D721Med (cell line): ENCODE results near the gene ZNF710.
"Not testable (repeated sequence)": the region's sequence is repeated elsewhere in the genome, so short reads cannot be mapped to it uniquely, and the experiment has no call there.

Source experiments
- DNase-seq: peaks from one replicate; pipeline ENCODE4 v3.0.0; 2011; ENCODE audit warnings: low spot score; ENCODE audit not compliant: insufficient read length
- FAIRE-seq: peaks from 2 replicates; lab custom pipeline; 2011; peaks lifted over from hg19 to GRCh38; lab: Jason Lieb, UNC
- TF ChIP-seq, protein P1 (sequence below): IDR thresholded peaks from 2 replicates; pipeline ENCODE4 v1.5.1; 2012; ENCODE audit warnings: mild to moderate bottlenecking, control low read depth; ENCODE audit not compliant: insufficient read depth; ENCODE audit errors: missing control alignments

The ZNF710 gene

DNA sequence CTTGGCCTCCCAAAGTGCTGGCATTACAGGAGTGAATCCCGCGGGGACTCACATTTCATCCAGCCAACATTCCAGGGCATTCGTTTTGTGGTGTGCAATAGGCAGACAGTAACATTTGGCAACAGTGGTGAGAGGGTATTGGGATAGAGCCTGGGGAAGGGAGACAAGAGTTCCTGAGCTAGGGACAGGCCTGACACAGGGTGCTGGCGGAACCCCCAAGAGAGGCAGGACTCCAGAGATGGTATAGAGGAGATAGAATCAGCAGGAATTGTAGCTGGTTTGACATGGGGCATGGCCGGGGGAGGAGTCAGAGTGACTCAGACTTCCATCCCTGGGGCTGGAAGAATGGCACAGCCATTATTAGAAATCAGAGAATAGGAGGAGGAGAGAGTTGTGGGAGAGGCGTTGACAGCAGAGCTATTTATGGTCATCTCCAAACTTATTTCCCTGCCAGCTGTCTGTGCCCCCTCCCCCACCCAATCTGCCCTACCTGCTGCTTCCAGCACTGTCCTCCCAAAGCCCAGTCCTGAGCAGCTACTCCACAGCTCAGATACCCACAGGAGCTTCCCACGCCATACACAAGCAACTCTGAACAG is 105.5 kb downstream of the ZNF710 start:
- no peak for DNase-seq
- TF ChIP-seq, protein P1, sequence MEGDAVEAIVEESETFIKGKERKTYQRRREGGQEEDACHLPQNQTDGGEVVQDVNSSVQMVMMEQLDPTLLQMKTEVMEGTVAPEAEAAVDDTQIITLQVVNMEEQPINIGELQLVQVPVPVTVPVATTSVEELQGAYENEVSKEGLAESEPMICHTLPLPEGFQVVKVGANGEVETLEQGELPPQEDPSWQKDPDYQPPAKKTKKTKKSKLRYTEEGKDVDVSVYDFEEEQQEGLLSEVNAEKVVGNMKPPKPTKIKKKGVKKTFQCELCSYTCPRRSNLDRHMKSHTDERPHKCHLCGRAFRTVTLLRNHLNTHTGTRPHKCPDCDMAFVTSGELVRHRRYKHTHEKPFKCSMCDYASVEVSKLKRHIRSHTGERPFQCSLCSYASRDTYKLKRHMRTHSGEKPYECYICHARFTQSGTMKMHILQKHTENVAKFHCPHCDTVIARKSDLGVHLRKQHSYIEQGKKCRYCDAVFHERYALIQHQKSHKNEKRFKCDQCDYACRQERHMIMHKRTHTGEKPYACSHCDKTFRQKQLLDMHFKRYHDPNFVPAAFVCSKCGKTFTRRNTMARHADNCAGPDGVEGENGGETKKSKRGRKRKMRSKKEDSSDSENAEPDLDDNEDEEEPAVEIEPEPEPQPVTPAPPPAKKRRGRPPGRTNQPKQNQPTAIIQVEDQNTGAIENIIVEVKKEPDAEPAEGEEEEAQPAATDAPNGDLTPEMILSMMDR: no peak
- no peak for FAIRE-seq

DNA sequence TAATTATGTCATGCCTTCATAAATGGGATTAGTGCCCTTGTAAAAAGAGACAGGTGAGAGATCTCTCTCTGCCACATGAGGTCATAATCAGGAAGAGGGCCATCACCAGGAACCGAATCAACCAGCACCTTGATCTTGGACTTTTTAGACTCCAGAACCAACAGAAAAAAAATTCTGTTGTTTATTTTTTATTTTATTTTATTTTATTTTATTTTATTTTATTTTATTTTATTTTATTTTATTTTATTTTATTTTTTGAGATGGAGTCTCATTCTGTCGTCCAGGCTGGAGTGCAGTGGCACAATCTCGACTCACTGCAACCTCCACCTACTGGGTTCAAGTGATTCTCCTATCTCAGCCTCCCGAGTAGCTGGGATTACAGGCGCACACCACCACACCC is 106.9 kb downstream of the ZNF710 start:
- not testable (repeated sequence) for DNase-seq, FAIRE-seq

DNA sequence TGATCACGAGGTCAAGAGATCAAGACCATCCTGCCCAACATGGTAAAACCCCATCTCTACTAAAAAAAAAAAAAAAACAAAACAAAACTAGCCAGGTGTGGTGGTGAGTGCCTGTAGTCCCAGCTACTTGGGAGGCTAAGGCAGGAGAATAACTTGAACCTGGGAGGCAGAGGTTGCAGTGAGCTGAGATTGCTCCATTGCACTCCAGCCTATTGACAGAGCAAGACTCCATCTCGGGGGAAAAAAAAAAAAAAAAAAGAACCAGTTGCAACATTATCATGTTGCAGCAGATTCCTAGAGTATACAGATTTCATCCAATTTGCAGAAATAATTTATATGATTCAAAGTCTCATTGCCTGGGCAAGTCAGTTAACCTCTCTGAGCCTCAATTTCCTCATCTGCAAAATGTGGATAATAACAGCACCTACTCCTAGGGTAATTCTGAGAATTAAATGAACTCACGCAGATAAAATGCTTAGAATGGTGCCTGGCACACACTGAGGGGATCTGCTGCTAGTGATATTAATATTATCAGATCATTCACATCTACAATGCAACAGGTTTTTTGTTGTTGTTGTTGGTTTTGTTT is 108.1 kb downstream of the ZNF710 start:
- not testable (repeated sequence) for FAIRE-seq, DNase-seq

DNA sequence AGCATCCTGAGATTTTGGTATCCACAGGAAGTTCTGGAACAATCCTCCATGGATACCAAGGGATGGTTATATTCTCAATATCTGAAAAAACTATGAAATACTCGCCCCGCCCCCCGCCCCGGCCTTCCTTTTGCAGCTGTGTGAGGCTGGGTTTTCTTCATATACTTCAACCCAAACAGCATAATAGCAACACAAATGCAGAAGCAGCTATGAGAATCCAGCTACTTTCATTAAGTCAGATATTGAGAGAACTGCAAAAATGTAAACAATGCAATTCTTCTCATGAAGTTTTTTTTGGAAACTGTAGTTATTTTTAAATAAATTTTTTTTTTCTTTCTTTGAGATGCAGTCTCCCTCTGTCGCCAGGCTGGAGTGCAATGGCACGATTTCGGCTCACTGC is 112.0 kb downstream of the ZNF710 start:
- FAIRE-seq (no peak), DNase-seq (no peak)
- TF ChIP-seq, protein P1: no peak

DNA sequence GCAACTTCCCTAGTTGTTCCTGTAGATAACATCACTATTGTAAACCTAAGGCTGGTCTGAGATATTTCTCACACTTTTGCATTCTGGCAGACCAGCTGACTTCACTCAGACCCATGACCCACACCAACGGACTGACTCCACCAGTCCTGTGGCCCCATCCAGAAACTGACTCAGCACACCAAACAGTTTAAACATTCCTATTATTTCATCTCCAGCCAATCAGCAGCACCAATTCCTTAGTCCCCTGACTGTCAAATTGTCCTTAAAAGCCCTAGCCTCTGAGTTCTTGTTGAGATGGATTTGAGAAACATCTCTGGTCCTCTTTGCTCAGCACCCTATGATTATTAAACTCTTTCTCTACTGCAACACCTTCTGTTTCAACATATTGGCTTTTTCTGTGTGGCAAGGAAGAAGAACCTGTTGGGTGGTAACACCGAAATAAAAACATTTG is 113.4 kb downstream of the ZNF710 start:
- no peak for FAIRE-seq
- TF ChIP-seq, protein P1: no peak
- no peak for DNase-seq

DNA sequence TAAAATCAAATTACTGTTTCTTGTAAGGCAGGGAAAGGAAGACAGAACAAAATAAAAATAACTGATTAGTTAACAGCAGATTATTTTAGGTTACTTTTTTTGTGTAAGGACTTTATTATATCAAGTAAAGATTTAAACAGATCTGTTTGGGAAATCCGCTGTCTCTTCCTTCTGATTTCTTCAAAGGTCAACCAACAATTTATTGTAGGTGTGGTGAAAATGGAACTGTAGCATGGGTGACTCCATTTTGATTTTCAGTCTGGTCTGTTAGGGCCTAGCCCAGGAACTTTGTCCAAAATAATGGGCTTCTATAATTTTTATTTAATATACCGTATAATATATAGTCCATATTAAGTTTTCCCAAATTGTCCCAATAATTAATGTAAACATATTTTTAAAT is 114.7 kb downstream of the ZNF710 start:
- FAIRE-seq: no peak

DNA sequence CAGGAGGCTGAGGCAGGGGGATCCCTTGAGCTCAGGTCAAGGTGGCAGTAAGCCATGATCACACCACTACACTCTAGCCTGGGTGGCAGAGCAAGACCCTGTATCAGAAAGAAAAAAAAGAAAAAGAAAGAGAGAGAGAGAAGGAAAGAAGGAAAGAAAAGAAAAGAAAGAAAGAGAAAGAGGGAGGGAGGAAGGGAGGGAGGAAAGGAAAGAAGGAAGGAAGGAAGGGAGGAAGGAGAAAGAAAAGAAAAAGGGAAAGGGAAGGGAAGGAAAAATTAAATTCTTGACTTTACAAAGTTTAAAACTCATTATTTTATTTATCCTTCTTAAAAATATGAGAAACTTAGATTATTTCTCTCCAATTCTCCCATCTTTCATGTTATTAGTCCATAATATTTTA is 118.2 kb downstream of the ZNF710 start:
- no peak for DNase-seq
- no peak for FAIRE-seq

More for the DNA sequence above, 114.7 kb downstream of the ZNF710 start:
- TF ChIP-seq, protein P1: no peak
- no peak for DNase-seq

DNA sequence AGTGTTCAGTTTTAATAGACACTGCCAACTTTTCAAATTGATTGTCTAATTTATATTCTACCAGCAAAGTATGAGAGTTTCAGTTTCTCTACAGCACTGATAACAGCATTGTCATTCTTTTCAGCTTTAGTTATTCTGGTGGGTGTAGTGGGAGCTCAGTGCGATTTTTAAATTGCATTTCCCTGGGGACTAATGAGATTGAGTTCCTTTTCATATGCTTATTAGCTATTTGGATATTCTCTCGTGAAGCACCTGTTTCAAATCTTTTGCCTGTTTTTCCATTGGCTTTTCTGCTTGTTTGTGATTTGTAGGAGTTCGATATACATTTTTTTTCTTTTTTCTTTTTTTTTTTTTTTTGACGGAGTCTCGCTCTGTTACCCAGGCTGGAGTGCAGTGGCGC is 120.0 kb downstream of the ZNF710 start:
- no peak for DNase-seq
- no peak for FAIRE-seq
- TF ChIP-seq, protein P1: no peak

More for the DNA sequence above, 118.2 kb downstream of the ZNF710 start:
- TF ChIP-seq, protein P1: no peak
